Right lobe of liver (tissue), 4 donors: Measurements from ENCODE around the gene ANKRD11.

Experiments used
- CTCF ChIP-seq, 4 donors: fragments of 200-600 bp in 3 of 4; fragments of 450-650 bp in 1 of 4; IDR thresholded peaks; one replicate each; pipeline versions ENCODE4 v1.5.1 to v1.8.0; 2016 to 2022; ENCODE audit warnings: antibody characterized with exemption in 4 of 4, mild to moderate bottlenecking in 2 of 4
- POLR2A ChIP-seq: fragments of 450-650 bp; IDR thresholded peaks from one replicate; pipeline ENCODE4 v1.6.1; 2017; ENCODE audit warnings: antibody characterized with exemption, mild to moderate bottlenecking
- donor health status: DM: no; HTN: no; CAD: no.
- donor health status: DM: no; HTN: no; CAD: no.
- donor health status: DM: no; HTN: yes; CAD: no.

GRCh38 chr16:89383095-89384003 lies 107.0 kb downstream of the ANKRD11 start:
- TF ChIP-seq CTCF (IDR thresholded peaks at IDR 0.05) (peak in 1 of 4 donors; percentile 8), POLR2A (no peak)
